ENCODE data around the gene HRG.

- no peak for TF ChIP-seq CTCF (IDR thresholded peaks at IDR 0.05; ENCODE audit: low read length)
- TF ChIP-seq EZH2 (IDR thresholded peaks at IDR 0.05; ENCODE audit: borderline replicate concordance, low read length) = no peak
Measured at GRCh38 chr3:186663361-186664118, 2.3 kb upstream of the HRG start.
